Measurements from ENCODE around the gene DDX1.

Gene DDX1

GRCh38 chr2:15645300-15645699, 53.6 kb downstream of the DDX1 start:
- DNase-seq (ENCODE audit: low read depth in 2 of 2) = no peak

- DNase-seq (ENCODE audit: low read depth in 2 of 2) = no peak
Observed at GRCh38 chr2:15645720-15646385, 54.2 kb downstream of the DDX1 start.

GRCh38 chr2:15646661-15647060, 55.0 kb downstream of the DDX1 start:
- DNase-seq (ENCODE audit: low read depth in 2 of 2) = no peak

GRCh38 chr2:15647622-15648590, 56.2 kb downstream of the DDX1 start:
- no peak for DNase-seq (ENCODE audit: low read depth in 2 of 2)

- DNase-seq (ENCODE audit: low read depth in 2 of 2) = no peak
Observed at GRCh38 chr2:15648593-15649525, 57.2 kb downstream of the DDX1 start.

GRCh38 chr2:15649561-15650255, 58.0 kb downstream of the DDX1 start:
- no peak for DNase-seq (ENCODE audit: low read depth in 2 of 2)

- DNase-seq (ENCODE audit: low read depth in 2 of 2) = no peak
Observed at GRCh38 chr2:15650616-15651366, 59.1 kb downstream of the DDX1 start.

GRCh38 chr2:15651367-15651727, 59.7 kb downstream of the DDX1 start:
- no peak for DNase-seq (ENCODE audit: low read depth in 2 of 2)

GRCh38 chr2:15652252-15652651, 60.6 kb downstream of the DDX1 start:
- no peak for DNase-seq (ENCODE audit: low read depth in 2 of 2)

GRCh38 chr2:15652801-15653200, 61.1 kb downstream of the DDX1 start:
- DNase-seq (ENCODE audit: low read depth in 2 of 2) = no peak

- no peak for DNase-seq (ENCODE audit: low read depth in 2 of 2)
Observed at GRCh38 chr2:15653806-15654726, 62.4 kb downstream of the DDX1 start.

GRCh38 chr2:15654727-15655073, 63.0 kb downstream of the DDX1 start:
- DNase-seq (ENCODE audit: low read depth in 2 of 2) = no peak

- DNase-seq (ENCODE audit: low read depth in 2 of 2) = no peak
Observed at GRCh38 chr2:15655123-15655887, 63.6 kb downstream of the DDX1 start.

GRCh38 chr2:15656090-15656489, 64.4 kb downstream of the DDX1 start:
- no peak for DNase-seq (ENCODE audit: low read depth in 2 of 2)

GRCh38 chr2:15657759-15658158, 66.1 kb downstream of the DDX1 start:
- DNase-seq (ENCODE audit: low read depth in 2 of 2) = no peak

GRCh38 chr2:15658911-15659310, 67.2 kb downstream of the DDX1 start:
- DNase-seq (ENCODE audit: low read depth in 2 of 2) = no peak

GRCh38 chr2:15660491-15661294, 69.0 kb downstream of the DDX1 start:
- no peak for DNase-seq (ENCODE audit: low read depth in 2 of 2)

- no peak for DNase-seq (ENCODE audit: low read depth in 2 of 2)
Observed at GRCh38 chr2:15661295-15661569, 69.6 kb downstream of the DDX1 start.

Data from fibroblast of skin of left quadriceps (primary cell).